ENCODE data around the gene GMEB2.
"Not testable (repeated sequence)": the region's sequence is repeated elsewhere in the genome, so short reads cannot be mapped to it uniquely, and the experiment has no call there.

The GMEB2 gene

GRCh38 chr20:63635431-63636141, 8.7 kb upstream of the GMEB2 start:
- DNase-seq: no peak

- no peak for DNase-seq
Observed at GRCh38 chr20:63633732-63634131, 6.8 kb upstream of the GMEB2 start.

GRCh38 chr20:63631426-63631825, 4.5 kb upstream of the GMEB2 start:
- not testable (repeated sequence) for DNase-seq

DNA sequence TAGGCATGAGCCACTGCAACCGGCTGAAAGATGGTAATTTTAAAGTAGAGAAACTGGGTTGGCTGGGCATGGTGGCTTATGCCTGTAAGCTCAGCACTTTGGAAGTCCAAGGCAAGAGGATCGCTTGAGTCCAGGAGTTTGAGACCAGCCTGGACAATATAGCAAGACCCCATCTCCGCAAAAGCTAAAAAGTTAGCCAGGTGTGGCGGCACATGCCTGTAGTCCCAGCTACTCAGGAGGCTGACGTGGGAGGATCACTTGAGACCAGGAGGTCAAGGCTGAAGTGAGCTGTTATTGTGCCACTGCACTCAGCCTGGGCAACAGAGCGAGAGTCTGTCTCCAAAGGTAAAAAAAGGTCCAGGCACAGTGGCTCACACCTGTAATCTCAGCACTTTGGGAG, 4.1 kb upstream of the GMEB2 start:
- not testable (repeated sequence) for DNase-seq

- DNase-seq: peak; percentile 84
Observed at GRCh38 chr20:63628246-63628975, 1.5 kb upstream of the GMEB2 start.

GRCh38 chr20:63627751-63628245, 897 bp upstream of the GMEB2 start:
- no peak for DNase-seq

DNA sequence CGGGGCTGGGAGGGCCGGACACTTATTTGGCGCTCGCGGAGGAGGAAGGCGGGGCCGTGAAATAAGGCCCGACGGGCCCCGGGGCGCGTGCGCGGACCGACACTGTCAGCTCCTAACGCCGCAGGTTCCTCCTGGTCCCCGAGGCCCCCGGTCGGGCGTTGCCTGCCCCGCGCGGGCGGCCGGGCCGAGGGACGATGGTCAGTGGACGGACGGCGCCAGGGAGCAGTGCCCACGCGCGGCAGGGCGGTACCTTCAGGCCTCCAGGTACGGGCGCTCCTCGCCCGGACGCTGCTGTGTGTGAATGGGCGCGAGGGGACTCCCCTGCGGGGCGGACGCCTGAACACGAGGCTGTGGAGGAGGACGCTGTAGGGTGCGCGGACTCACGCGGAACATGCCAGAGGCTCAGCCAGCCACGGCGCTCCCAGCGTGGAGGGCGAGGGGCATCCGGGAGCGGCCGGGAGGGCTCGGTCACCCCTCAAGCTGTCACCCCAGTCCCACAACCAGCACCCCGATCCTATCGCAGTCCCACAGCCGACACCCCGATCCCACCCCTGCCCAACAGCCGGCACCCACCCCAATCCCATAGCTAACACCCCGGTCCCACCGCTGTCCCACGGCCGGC, 339 bp upstream of the GMEB2 start:
- peak; percentile 91 for DNase-seq

- peak; percentile 17 for DNase-seq
Observed at GRCh38 chr20:63625771-63626423, 1.0 kb downstream of the GMEB2 start.

DNA sequence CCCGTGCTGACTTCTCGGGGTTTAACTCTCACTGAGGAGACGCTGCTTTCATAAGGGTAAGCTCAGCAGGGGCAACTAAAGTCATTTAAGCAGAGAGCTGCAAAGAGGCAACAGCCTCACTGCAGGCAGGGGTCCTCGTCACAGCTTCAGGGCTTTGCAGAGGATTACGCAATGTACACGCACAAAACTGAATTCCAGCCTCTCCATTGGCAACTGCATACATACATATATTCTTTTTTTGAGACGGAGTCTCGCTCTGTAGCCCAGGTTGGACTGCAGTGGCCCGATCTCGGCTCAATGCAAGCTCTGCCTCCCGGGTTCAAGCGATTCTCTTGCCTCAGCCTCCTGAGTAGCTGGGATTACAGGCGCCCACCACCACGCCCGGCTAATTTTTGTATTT, 2.4 kb downstream of the GMEB2 start:
- no peak for DNase-seq

DNA sequence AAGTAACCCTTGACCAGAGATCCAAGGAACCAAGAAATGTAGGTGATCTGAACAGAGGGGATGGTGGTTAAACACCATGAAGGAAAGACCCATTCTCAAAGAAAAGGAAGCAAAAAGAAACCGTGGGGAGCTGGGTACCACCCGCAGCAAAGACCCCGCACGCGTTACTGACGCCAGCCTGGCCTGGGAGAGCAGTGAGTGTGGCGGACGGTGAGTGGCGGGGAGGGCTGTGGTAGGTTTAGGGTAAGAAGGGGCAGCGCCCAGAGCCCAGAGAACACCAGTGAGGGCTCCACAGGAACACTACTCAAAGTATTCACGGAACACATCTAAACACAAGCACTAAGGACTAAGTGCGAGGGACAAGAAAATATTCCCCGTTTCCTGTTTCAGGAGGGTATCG, 4.2 kb downstream of the GMEB2 start:
- DNase-seq: no peak

GRCh38 chr20:63622096-63622495, 4.8 kb downstream of the GMEB2 start:
- DNase-seq: no peak

DNA sequence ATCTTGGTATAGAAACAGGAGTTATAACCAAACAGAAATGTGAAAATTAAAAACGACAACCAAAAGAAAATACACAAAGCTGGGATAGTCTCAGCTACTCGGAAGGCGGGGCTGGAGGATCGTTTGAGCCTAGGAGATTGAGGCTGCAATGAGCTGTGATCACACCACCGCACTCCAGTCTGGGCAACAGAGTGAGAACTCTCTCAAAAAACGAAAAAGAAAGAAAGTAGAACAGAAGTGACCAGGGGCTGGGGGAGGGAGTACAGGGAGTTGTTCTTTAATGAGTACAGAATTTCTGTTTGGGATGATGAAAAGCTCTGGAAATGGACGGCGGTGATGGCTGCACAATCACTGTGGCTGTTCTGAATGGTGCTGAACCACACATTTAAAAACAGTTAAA, 5.9 kb downstream of the GMEB2 start:
- no peak for DNase-seq

GRCh38 chr20:63619505-63619904, 7.4 kb downstream of the GMEB2 start:
- no peak for DNase-seq

DNA sequence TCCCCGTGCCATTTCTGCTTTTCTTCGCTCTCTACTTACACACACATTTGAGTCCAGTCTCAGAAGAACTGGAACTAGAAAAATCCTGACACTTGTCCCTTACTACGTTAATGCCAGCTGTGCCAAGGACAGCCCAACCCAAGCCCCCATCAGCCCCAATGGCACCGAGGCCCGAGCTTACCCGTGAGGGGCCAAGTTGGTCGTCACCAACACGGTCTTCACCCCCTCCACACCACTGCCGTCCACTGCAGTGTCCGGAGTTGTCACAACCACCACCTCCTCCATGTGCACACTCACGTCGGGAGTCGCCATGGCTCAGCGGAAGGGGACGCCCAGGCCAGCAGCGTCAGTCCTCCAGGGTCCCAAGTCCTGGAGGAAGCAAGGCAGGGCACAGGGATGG, 7.8 kb downstream of the GMEB2 start:
- no peak for DNase-seq

GRCh38 chr20:63618291-63618980, 8.5 kb downstream of the GMEB2 start:
- DNase-seq: no peak

- DNase-seq: no peak
Observed at GRCh38 chr20:63617876-63618265, 9.0 kb downstream of the GMEB2 start.

- no peak for DNase-seq
Observed at GRCh38 chr20:63617092-63617875, 9.6 kb downstream of the GMEB2 start.

GRCh38 chr20:63613863-63614594, 12.9 kb downstream of the GMEB2 start:
- DNase-seq: not testable (repeated sequence)

DNA sequence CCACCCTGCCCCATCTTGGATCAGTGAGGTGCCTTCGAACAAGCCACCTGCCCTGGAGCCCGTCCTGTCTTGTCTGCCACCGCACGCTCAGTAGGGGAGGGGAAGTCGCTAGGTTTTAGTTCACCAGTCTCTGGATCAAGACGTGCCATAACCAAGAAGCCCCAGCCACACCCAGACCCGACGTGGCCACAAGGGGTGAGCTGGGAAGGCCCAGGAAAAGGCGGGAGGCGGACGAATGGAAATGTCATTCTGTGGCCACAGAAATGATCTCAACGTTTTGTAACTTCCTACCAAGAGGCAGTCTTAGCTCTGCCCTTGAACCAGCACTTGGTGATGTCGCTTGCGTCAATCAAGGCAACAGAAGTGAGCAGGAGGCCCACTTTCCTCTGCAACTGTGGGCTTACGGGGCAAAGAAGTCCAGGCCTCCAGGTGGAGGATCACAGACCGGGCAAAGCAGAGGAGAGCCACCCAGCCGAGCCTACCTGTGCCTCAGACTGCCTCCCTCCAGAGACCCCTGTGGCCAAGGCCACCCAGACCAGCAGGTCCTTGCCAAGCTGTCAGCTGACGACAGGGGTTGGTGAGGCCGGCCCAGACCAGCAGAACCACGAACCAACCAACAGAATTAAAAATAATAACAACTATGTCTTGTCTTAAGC, 14.5 kb downstream of the GMEB2 start:
- DNase-seq: no peak

DNA sequence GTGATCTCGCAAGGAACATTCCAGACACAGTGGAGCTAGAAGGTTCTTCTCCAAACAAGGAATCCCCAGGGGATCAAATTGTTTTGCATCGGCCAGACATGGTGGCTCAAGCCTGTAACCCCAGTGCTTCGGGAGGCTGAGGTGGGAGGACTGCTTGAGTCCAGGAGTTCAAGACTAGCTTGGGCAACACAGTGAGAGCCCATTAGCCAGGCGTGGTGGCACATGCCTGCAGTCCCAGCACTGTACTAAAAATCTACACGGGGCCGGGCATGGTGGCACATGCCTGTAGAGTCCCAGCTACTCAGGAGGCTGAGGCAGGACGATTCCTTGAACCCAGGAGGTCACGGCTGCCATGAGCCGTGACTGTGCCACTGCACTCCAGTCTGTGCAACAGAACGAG, 15.3 kb downstream of the GMEB2 start:
- DNase-seq: no peak

Measured in NCI-H2029 (cell line).